HEK293 (cell line): ENCODE data around the gene VAT1L.

ENCODE experiments used
- CTCF ChIA-PET: fragments of 350-600 bp; formaldehyde crosslinking; extraction: SDS; loops from one replicate; lab custom pipeline; 2021; ENCODE audit warnings: antibody characterized with exemption; lab: Yijun Ruan, JAX
- POLR2A ChIA-PET: fragments of 300-600 bp; formaldehyde crosslinking; extraction: SDS; loops from one replicate; lab custom pipeline; 2020; ENCODE audit warnings: antibody characterized with exemption, inconsistent platforms; lab: Yijun Ruan, JAX
- H3K27ac ChIP-seq: fragments of 200-500 bp; sonication (Bioruptor generic); 2 replicates; pipeline ENCODE4 v1.5.1; 2014; ENCODE audit warnings: low read depth, low read length, control low read depth, inconsistent platforms; ENCODE audit errors: extremely low read depth
- H3K36me3 ChIP-seq, 2 experiments: fragments of 200-500 bp in 1 of 2; sonication (Bioruptor generic) in 1 of 2; 1 replicate in 1 of 2; 2 replicates in 1 of 2; pipeline ENCODE4 v1.5.1; 2014 to 2017; ENCODE audit warnings: inconsistent platforms in 2 of 2, low read length in 2 of 2; ENCODE audit not compliant: control insufficient read depth in 2 of 2, insufficient read depth in 1 of 2
- H3K4me1 ChIP-seq: fragments of 200-500 bp; sonication (Bioruptor generic); 2 replicates; pipeline ENCODE4 v1.5.1; 2014; ENCODE audit warnings: mild to moderate bottlenecking, low read length, inconsistent platforms; ENCODE audit not compliant: control insufficient read depth, insufficient read depth
- H3K4me3 ChIP-seq: 2 replicates; pipeline ENCODE4 v1.5.1; 2011; ENCODE audit warnings: low read depth, mild to moderate bottlenecking, control low read depth, low read length, moderate library complexity
- H3K9me3 ChIP-seq: fragments of 200-500 bp; sonication (Bioruptor generic); 2 replicates; pipeline ENCODE4 v1.5.1; 2014; ENCODE audit warnings: low read depth, low read length, inconsistent platforms; ENCODE audit not compliant: control insufficient read depth, insufficient read depth
- FEZF1 ChIP-seq: fragments of 450-650 bp; formaldehyde crosslinking; IDR thresholded peaks from 2 replicates; pipeline ENCODE4 v1.5.1; 2016; ENCODE audit warnings: missing biosample characterization, missing genetic modification characterization
- HOXA7 ChIP-seq: sonication (generic); formaldehyde crosslinking; IDR thresholded peaks from 2 replicates; pipeline ENCODE4 v1.8.1; 2022; ENCODE audit warnings: missing genetic modification reagents, borderline replicate concordance
- KLF16 ChIP-seq: fragments of 450-650 bp; formaldehyde crosslinking; IDR thresholded peaks from 2 replicates; pipeline ENCODE4 v1.5.1; 2017; ENCODE audit warnings: missing biosample characterization, missing genetic modification characterization
- TCF7L2 ChIP-seq: IDR thresholded peaks from 2 replicates; pipeline ENCODE4 v1.6.1; 2011; ENCODE audit warnings: low read depth, mild to moderate bottlenecking, inconsistent platforms, low read length, moderate library complexity, borderline replicate concordance
- ZFHX2 ChIP-seq: fragments of 450-650 bp; formaldehyde crosslinking; conservative IDR thresholded peaks from 2 replicates; pipeline ENCODE4 v1.5.1; 2016; ENCODE audit warnings: missing biosample characterization, missing genetic modification characterization
- ZFP69B ChIP-seq: fragments of 450-650 bp; formaldehyde crosslinking; IDR thresholded peaks from 2 replicates; pipeline ENCODE4 v1.5.1; 2016; ENCODE audit warnings: missing biosample characterization, missing genetic modification characterization
- ZNF10 ChIP-seq: fragments of 450-650 bp; formaldehyde crosslinking; IDR thresholded peaks from 2 replicates; pipeline ENCODE4 v1.5.1; 2017; ENCODE audit warnings: missing biosample characterization, missing genetic modification characterization
- ZNF114 ChIP-seq: fragments of 450-650 bp; formaldehyde crosslinking; IDR thresholded peaks from 2 replicates; pipeline ENCODE4 v1.5.0; 2017; ENCODE audit warnings: missing biosample characterization, missing genetic modification characterization
- ZNF146 ChIP-seq: fragments of 450-650 bp; formaldehyde crosslinking; IDR thresholded peaks from 2 replicates; pipeline ENCODE4 v1.5.1; 2016; ENCODE audit warnings: missing biosample characterization, missing genetic modification characterization
- ZNF155 ChIP-seq: fragments of 450-650 bp; formaldehyde crosslinking; IDR thresholded peaks from 2 replicates; pipeline ENCODE4 v1.5.1; 2016; ENCODE audit warnings: missing biosample characterization, missing genetic modification characterization
- ZNF324 ChIP-seq: fragments of 450-650 bp; formaldehyde crosslinking; IDR thresholded peaks from 2 replicates; pipeline ENCODE4 v1.5.1; 2016; ENCODE audit warnings: missing biosample characterization, missing genetic modification characterization
- ZNF350 ChIP-seq: fragments of 450-650 bp; formaldehyde crosslinking; IDR thresholded peaks from 2 replicates; pipeline ENCODE4 v1.5.0; 2017; ENCODE audit warnings: missing biosample characterization, mild to moderate bottlenecking, missing genetic modification characterization
- ZNF621 ChIP-seq: fragments of 450-650 bp; formaldehyde crosslinking; IDR thresholded peaks from 2 replicates; pipeline ENCODE4 v1.5.1; 2017; ENCODE audit warnings: missing biosample characterization, missing genetic modification characterization
- TF ChIP-seq, protein P1 (sequence below): fragments of 450-650 bp; formaldehyde crosslinking; IDR thresholded peaks from 2 replicates; pipeline ENCODE4 v1.5.1; 2016; ENCODE audit warnings: missing biosample characterization, missing genetic modification characterization, low read depth
- TF ChIP-seq, protein P2 (sequence below): fragments of 450-650 bp; formaldehyde crosslinking; IDR thresholded peaks from 2 replicates; pipeline ENCODE4 v1.5.1; 2016; ENCODE audit warnings: missing biosample characterization, missing genetic modification characterization

VAT1L gene

DNA sequence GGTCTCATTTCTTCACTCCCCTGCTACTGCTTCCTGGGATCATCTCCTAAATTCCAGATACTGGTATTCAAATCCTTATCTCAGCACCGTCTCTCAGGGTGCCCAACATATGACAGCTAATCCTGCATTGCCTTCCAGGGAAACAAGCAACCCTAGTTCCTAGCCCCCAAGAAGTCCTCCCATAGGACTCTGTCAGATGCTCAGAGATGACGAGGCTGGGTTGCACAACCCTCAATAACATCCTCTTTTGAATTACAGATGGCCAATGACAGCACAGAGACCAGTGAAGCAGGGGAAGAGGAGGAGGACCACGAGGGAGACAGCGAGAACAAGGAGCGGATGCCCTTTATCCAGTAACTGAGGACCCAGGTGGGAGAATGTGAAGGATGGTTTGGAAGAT, 189.0 kb downstream of the VAT1L start:
- H3K36me3 ChIP-seq = no peaks in the 10 kb centered on the region
- no peaks in the 10 kb centered on the region for H3K9me3 ChIP-seq
- ChIA-PET CTCF (interaction anchor here (1.9 kb wide), 1 partner anchor 302 kb away, joined by 6 read pairs; no protein-coding TSS in a partner anchor), POLR2A (no interaction called here)
- no peak overlapping the region for H3K4me3 ChIP-seq
- no peak for TF ChIP-seq KLF16 (tag by site-specific recombination)
- no peak for TF ChIP-seq FEZF1 (tag by site-specific recombination)
- no peak for TF ChIP-seq ZNF114
- no peak for TF ChIP-seq ZNF155 (tag by site-specific recombination)
- TF ChIP-seq ZNF324 (tag by site-specific recombination) = no peak
- TF ChIP-seq TCF7L2 = no peak
- no peak for TF ChIP-seq ZNF10
- TF ChIP-seq ZNF621 (tag by site-specific recombination) = no peak
- TF ChIP-seq, protein P1, sequence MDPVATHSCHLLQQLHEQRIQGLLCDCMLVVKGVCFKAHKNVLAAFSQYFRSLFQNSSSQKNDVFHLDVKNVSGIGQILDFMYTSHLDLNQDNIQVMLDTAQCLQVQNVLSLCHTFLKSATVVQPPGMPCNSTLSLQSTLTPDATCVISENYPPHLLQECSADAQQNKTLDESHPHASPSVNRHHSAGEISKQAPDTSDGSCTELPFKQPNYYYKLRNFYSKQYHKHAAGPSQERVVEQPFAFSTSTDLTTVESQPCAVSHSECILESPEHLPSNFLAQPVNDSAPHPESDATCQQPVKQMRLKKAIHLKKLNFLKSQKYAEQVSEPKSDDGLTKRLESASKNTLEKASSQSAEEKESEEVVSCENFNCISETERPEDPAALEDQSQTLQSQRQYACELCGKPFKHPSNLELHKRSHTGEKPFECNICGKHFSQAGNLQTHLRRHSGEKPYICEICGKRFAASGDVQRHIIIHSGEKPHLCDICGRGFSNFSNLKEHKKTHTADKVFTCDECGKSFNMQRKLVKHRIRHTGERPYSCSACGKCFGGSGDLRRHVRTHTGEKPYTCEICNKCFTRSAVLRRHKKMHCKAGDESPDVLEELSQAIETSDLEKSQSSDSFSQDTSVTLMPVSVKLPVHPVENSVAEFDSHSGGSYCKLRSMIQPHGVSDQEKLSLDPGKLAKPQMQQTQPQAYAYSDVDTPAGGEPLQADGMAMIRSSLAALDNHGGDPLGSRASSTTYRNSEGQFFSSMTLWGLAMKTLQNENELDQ (tag by site-specific recombination) = no peak
- TF ChIP-seq ZFP69B (tag by site-specific recombination) = no peak
- TF ChIP-seq HOXA7 (CRISPR knock-in tag) = no peak
- TF ChIP-seq ZNF146 = no peak
- no peaks in the 10 kb centered on the region for H3K4me1 ChIP-seq
- no peak overlapping the region for H3K27ac ChIP-seq

DNA sequence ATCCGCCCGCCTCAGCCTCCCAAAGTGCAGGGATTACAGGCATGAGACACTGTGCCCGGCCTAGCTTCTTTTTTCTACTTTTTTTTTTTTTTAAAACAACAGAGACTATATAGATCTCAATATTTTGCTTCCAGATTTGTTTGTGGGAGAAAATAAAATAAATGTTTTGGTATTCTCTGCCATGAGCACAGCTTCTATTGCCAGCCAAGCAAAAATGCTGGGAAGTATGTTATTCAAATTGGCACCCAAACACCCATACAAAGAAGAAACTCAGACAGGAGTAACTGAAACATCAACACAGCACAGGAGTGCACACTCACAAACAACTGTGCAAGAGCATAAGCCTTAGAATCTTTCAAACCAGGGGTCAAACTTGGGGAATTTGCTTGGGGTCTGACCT, 196.7 kb downstream of the VAT1L start:
- Histone ChIP-seq H3K4me3 (no peak overlapping the region), H3K27ac (no peak overlapping the region), H3K9me3 (no peaks in the 10 kb centered on the region), H3K36me3 (no peaks in the 10 kb centered on the region), H3K4me1 (peaks cover 2% of the 10 kb centered on the region; the same call in 1 of the 2 replicates)
- ChIA-PET CTCF (no interaction called here), POLR2A (no interaction called here)
- TF ChIP-seq, protein P2, sequence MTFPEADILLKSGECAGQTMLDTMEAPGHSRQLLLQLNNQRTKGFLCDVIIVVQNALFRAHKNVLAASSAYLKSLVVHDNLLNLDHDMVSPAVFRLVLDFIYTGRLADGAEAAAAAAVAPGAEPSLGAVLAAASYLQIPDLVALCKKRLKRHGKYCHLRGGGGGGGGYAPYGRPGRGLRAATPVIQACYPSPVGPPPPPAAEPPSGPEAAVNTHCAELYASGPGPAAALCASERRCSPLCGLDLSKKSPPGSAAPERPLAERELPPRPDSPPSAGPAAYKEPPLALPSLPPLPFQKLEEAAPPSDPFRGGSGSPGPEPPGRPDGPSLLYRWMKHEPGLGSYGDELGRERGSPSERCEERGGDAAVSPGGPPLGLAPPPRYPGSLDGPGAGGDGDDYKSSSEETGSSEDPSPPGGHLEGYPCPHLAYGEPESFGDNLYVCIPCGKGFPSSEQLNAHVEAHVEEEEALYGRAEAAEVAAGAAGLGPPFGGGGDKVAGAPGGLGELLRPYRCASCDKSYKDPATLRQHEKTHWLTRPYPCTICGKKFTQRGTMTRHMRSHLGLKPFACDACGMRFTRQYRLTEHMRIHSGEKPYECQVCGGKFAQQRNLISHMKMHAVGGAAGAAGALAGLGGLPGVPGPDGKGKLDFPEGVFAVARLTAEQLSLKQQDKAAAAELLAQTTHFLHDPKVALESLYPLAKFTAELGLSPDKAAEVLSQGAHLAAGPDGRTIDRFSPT (tag by site-specific recombination) = no peak

DNA sequence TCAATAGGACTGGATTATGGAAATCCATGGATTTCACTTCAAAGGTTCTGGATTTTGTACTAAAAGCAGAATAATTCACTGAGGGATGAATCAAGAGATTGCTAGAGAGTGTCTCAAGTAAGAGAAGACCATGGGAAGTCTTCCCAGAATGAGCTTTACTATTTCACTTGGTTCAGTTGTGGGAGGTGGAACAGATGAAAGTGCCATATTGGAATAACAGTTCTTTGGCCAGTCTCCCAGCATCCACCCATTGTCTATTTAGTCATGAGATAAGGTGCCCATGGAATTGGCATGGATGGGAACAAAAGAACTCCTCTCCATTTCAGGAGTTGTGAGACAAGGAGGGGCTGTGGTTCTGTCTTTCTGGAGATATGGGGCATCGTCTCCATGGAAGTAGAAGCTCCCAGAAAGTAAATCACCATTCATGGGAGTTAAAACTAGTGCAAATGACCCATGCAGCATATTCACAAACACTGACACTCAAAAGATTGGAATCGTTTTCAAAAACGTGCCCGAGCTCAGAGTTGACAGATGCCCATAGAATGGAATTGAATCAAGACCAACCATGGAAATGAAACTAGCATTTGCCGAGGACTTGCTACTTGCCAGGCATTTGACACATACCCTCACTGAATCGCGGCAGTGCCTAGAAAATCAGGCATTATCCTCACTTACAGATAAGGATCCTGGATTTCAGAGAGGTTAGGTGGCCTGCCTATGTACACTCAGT, 197.8 kb downstream of the VAT1L start:
- no peak for TF ChIP-seq ZNF350 (tag by site-specific recombination)
- no peak for TF ChIP-seq ZFHX2 (tag by site-specific recombination)

More for the DNA sequence above, 197.8 kb downstream of the VAT1L start:
- POLR2A ChIA-PET = interaction anchor here (0.6 kb wide), 1 partner anchor 509 kb away, joined by 3 read pairs; no protein-coding TSS in a partner anchor
- no peak overlapping the region for H3K27ac ChIP-seq
- peaks cover 2% of the 10 kb centered on the region; the same call in 1 of the 2 replicates for H3K4me1 ChIP-seq
- no peaks in the 10 kb centered on the region for H3K9me3 ChIP-seq
- no peak overlapping the region for H3K4me3 ChIP-seq
- no peaks in the 10 kb centered on the region for H3K36me3 ChIP-seq
- CTCF ChIA-PET = interaction anchor here (0.6 to 1.5 kb wide), 2 partner anchors 10 to 17 kb away, joined by 3 to 8 read pairs; no protein-coding TSS in a partner anchor
